HG03280 (cell line): ENCODE measurements around the gene POLE.
"Not testable (repeated sequence)": the region's sequence is repeated elsewhere in the genome, so short reads cannot be mapped to it uniquely, and the experiment has no call there.

Source experiments
- ATAC-seq: cut with Tn5 transposase; IDR thresholded peaks from one replicate; pipeline ENCODE4 v1.9.1; 2021; ENCODE audit warnings: mild to moderate bottlenecking, moderate library complexity; ENCODE audit not compliant: unreplicated experiment

The POLE gene

DNA sequence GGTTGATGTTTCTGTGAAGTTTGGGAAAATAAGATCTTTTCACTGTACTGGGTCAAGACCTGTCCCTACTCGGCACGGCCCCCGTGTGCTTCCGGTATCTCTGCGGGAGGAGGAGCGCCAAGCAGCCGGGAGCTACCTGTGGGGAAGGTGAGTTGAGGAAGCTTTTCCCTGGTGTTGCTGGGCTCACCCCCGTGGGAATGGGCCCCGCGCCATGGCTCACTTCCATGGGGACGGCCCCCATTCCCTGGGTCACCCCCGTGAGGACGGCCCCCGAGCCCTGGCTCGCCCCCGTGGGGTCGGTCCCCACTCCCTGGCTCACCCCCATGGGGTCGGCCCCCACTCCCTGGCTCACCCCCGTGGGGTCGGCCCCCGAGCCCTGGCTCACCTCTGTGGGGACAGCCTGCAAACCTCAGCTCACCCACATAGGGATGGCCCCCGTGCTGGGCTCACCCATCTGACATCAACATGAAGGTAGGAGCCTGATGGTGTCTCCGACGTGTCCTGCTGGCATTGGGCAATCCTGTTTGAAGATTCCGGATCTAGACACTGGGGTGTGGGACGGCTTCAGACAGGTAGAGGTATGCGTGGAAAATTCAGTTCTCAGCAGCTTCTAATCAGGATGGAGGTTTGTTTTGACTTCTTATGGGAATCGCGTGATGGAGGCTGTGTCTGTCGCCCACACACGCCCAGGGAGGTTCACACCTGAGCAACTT, 85.8 kb downstream of the POLE start:
- no peak for ATAC-seq

DNA sequence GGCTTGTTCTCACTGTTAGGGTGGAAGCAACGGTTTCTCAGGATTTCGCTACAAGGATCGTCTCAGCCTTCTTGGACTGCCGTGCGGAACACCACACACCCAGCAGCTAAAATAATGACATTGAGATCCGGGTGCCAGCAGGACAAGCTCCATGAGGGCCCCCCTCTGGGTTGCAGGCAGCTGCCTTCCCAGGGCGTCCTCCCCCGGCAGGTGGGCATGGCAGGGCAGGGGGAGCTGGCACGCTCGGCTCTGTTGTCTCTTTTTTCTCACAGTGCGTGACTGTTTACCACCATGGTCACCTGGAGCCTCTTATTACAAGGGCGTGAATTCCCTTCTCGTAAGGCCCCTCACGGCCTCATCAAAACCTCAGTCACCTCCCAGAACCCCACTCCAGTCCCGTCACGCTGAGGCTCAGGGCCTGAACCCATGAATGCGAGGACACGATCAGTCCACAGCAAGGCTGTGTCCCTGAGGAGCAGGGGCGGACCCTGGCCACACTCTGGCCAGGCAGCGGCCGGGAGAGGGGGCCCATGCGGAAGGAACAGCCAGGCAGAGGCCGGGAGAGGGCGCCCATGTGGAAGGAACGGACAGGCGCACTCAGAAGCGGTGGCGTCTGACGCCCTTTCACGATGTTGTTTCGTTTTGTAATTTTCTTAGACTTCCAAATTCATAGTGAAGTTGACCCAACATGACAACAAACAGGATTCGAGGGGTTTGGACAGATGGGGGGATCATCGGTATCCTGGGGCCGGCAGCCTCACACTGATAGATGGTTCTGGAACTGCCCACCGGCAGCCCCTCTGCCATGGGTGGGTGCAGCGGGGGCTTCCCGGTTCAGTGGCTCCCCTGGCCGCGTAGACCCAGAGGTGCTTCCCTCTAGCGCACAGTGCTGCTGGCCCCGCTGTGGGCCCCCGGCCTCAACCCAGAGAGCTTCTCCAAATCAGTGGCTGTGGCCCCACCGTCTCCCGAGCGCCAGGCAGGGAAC, 86.8 kb downstream of the POLE start:
- no peak for ATAC-seq

GRCh38 chr12:132599502-132599901, 87.6 kb downstream of the POLE start:
- not testable (repeated sequence) for ATAC-seq

- no peak for ATAC-seq
Observed at GRCh38 chr12:132597333-132598316, 89.5 kb downstream of the POLE start.

DNA sequence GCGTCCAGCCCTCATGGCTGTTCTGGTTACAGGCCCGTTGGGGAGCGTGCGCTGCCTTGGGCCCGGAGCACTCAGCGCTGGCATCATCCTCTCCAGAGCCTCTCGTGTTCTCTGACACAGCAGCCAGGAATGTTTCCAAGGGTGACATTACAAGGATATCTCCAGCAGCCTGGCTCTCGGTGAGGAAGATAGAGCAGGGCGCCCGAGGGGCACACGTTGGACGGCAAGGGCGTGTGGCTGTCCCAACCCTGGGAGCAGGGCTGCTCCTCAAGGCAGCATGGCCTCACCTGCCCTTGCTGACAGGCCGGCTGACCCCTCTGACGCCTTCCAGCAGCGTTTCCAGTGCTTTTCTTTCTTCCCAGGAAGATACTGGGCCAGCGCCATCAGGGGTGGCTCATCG, 91.1 kb downstream of the POLE start:
- no peak for ATAC-seq

DNA sequence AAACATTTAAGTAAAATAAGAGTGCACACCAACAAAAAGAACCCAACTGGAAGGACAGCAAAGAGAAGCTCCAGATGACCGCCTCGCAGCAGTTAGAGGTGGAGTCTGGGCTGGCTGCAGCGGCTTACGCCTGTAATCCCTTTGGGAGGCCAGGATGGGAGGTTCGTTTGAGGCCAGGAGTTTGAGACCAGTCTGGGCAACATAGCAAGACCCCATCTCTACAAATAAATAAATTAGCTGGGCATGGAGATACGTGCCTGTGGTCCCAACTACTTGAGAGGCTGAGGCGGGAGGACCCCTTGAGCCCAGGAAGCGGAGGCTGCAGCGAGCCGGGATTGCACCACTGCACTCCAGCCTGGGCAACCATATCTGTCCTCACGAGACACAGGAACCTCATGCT, 92.0 kb downstream of the POLE start:
- ATAC-seq, result no peak

- peak; percentile 74 for ATAC-seq
Observed at GRCh38 chr12:132593938-132594358, 93.2 kb downstream of the POLE start.

GRCh38 chr12:132593521-132593920, 93.6 kb downstream of the POLE start:
- ATAC-seq, result no peak

- ATAC-seq, result no peak
Observed at GRCh38 chr12:132593071-132593470, 94.1 kb downstream of the POLE start.

- ATAC-seq, result no peak
Observed at GRCh38 chr12:132592282-132592970, 94.7 kb downstream of the POLE start.

DNA sequence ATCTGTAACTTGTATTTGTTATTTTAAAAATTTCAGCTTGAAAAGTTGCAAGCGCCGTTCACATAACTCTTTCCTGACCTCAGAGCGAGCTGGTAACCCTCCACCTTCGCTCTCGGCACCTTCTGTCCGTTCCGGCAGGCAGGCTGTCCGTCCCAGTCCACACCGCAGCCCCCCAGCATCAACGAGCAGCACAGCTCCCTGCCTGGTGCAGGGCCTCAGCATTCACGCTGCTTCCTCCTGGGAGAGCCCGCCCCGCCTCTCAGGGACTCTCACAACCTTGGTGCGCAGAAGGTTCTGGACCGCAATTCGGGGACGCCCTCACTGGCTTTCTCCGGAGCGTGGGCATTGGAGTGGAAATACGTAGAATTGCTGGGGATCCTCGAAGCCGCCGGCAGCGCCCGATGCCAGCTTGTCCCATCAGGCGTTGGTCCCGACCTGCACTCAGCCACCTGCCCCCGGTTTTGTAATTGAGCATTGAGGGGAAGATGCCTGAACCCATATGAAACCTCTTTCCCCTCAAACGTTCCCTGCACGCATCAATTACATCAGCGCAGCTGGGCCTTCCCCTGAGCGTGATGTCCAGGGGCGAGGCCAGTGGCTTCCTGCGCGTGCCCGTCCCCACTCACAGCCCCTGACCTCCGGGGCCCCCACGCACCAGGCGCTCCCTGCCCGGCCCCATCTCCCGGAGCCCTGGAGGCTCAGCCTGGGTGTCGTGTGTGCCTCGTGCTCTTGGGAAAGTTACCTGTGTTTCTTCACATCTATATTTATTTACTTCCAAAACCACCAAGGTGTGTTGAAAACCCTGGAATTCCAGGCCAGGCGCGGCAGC, 95.8 kb downstream of the POLE start:
- no peak for ATAC-seq

DNA sequence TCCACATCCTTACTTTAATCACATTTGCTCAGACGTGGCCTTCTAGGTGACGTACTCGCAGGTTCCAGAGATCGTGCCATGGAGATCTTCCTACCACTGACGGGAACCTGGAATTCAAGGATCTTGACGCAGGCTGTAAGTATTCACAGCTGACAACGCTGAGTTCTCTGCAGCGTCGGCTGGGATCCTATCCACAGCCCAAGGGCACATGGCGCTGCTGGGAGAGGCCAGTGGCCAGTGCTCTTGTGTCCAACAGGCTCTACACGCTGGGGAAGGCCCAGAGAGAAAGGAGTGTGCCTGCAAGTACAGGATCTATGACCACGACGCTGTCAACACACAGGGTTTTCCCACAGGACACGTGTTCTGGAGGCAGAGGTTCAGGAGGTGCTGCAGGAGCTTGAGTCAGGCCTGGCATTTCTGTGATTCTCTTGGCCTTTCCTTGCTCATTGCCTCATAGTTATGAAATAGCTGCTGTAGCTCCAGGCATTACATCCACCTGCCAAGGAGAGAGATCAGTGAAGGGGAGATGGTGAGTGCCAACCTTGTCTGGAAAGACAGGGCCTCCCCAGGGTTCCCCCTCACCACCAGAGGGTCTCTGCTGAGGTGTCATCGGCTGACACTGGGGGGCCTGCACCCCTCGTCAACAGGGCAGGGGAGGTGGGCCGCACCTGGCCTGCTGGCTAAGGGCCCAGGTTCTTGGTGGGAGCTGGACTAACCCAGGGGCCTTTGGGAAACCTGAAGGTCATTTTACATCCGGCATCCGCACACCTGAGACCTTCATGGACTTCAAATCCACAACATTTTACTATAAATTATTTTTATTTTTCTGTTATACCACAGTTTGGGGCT, 98.1 kb downstream of the POLE start:
- ATAC-seq, result no peak

- no peak for ATAC-seq
Observed at GRCh38 chr12:132588319-132588718, 98.8 kb downstream of the POLE start.

DNA sequence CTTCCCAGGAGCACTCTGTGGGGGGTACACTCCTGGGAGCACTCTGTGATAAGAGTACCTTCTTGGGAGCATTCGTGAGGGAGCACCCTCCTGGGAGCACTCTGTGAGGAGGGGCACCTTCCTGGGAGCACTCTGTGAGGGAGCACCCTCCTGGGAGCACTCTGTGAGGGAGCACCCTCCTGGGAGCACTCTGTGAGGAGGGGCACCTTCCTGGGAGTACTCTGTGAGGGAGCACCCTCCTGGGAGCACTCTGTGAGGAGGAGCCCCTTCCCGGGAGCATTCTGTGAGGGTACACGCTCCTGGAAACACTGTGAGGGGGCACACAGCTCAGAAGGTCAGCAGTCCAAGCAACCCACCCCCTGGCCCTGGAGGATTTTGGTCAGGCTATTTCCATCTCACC, 99.4 kb downstream of the POLE start:
- no peak for ATAC-seq

- ATAC-seq, result no peak
Observed at GRCh38 chr12:132586929-132587328, 100.2 kb downstream of the POLE start.

- ATAC-seq, result no peak
Observed at GRCh38 chr12:132585177-132585576, 102.0 kb downstream of the POLE start.

DNA sequence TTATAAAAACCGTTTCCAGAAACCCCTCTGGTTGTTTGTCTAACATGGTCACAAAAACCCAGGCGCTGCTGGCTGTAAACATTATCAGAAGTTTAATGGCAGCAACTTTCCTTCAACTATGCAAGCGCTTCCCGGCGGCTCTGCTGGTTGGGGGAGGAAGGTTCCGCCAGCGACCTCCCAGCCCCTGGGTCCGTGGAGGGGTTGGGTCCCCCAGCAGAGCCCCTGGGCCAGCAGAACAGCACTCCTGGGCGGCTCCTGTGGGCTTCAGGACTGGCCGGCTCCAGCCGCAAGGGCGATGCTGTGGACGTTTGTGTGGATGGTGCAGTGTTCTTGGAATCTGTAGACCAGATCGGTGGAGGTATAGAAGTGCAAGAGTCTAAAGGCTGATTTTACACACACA, 102.7 kb downstream of the POLE start:
- ATAC-seq, result no peak

GRCh38 chr12:132583736-132584135, 103.4 kb downstream of the POLE start:
- ATAC-seq, result no peak

GRCh38 chr12:132583411-132583710, 103.8 kb downstream of the POLE start:
- no peak for ATAC-seq
